Activated naive CD4-positive, alpha-beta T cell treated with anti-CD3 and anti-CD28 coated beads, Interleukin-2, amount 50 U/mL, for 16 hours (primary cell): Measurements from ENCODE around the gene SLC25A13.
"Not testable (repeated sequence)": the region's sequence is repeated elsewhere in the genome, so short reads cannot be mapped to it uniquely, and the experiment has no call there.

Experiments
- DNase-seq: peaks from one replicate; pipeline ENCODE4 v3.0.0-alpha.2; 2020

SLC25A13 gene

DNA sequence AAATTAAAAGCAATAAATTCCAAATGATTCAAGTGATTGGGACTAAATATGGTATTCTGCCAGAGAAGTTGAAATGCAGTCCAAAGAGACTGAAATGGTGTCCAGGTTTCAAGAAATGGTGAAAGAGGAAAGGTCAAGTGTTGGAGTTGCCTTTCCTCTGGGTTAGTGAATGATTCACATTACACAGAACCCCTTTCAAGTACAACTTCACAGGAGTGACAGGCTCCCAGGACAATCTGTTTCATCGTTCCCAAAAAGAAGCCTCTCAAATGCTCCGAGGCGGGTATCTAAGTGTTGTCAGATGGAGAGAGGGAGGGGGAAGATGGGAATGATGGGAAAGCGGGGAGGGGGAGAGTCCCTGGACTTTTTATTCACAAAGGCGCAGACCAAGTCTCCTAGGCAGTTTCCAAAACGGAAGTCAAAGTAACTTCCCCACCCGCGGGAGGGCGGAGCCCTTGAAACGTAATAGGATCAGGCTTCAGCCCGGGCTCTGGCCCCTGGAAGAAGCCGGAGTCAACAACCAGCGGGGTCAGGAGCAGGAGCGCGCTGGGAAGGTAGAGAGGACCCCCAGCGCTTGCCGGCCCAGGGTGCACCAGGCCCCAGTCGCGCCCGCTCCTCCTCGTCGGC lies 754 bp downstream of the SLC25A13 start:
- DNase-seq, result peak; percentile 64

DNA sequence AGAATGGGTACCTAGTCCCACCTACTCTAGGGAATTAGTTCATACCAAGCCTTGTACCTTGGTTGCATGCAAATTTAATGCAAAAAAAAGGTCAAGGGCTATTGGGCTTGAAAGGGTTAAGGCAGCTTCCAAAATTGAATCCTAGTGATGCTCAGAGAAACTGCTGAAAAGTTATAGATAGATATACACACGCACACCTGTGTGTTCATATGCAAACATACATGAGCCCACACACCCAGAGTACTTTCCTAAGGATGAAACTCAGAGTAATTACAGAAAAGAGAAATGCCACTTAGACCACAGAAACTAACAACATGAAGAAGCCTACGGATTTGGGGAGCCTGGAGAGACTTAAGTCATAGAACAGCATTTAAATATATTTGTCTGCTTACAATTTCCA lies 1.5 kb downstream of the SLC25A13 start:
- no peak for DNase-seq

DNA sequence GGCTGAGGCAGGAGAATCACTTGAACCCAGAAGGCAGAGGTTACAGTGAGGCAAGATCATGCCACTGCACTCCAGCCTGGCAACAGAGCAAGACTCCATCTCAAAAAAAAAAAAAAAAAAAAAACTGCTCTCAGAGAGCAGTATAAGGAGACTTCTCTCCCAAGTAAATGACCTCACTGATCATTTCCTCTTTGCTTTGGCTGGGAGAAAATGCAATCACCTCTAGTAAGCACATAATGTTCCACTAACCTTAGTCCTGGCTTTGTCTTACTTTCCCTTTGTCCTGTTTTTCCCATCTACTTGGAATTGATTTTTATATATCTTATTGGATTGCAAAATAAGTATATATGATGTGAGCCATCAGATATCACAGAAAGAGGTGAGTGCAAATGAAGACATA lies 2.5 kb downstream of the SLC25A13 start:
- DNase-seq, result no peak

DNA sequence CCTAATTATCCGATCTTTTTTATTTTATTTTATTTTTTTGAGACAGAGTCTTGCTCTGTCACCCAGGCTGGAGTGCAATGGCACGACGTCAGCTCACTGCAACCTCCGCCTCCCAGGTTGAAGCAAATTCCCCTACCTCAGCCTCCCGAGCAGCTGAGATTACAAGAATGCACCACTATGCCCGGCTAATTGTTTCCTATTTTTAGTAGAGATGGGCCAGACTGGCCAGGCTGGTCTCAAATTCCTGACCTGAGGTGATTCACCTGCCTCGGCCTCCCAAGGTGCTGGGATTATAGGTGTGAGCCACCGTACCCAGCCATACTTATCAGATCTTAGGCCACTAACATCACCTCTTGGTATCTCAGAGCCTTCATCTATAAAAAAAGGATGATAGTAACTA lies 4.9 kb downstream of the SLC25A13 start:
- DNase-seq, result no peak

DNA sequence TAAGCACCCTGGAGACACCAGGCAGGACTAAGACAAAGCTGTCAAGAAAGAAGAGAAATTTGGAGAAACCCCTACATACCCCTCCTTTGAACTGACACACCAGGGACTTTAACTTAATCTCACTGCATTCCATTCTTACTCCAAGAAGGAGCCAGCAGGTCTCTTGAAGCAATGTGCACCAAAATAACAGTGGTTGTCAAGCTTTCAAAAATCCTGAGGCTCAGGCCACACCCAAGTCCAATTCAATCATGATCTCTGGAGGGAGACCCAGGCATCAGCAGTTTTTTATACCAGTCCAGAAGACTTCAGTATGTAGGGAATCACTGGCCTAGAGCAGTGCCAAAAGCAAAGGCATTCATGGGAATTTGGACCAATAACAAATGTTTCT lies 6.8 kb downstream of the SLC25A13 start:
- no peak for DNase-seq

DNA sequence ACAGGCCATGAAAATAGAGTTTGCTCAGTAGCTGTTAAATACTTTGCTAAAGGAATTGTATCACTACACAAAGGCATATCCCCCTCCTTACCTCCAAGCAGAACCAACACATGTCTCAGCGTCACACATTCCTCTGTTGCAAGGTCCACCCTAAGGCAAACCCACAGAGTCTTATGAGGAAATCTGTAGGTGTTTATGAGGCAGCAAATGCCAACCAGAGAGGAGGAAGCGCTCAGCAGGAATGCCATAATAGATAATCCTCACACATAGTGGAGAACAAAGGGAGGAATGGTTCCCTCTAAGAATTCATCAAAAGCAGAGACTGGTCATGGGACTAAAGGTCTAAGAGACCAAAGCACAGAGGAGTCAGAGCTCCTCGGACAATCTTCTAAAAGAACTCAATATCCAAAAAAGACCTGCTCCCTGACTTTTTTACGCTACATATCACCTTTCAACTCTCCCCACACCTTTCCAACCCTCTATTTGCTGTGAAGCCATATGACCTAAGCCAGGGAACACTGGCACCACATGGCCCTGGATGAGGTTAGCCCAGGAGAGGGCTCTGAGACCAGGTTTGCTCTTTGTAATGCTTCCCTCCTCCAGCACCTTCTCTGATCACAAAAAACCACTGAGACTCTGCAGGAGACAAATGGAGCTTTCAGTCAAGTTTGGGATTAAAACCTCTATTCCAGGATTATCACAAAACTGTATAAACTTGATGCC lies 7.3 kb downstream of the SLC25A13 start:
- no peak for DNase-seq

DNA sequence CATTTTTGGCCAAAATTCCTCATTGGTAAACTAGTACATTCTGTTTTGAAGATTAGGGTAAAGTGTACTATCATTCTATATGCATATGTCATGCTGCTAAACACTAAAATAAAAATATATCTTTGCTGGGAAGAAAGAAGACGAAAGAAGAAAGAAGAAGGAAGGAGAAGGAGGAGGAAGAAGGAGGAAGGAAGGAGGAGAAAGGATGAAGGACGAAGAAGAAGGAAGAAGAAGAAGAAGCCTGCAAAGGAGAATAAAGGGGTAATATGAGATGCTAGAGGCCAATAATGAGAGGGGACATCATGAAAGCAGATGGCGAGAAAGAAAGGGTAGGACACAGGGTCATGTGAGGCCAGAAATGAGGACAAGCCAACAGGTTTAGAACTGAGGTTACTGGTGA lies 8.0 kb downstream of the SLC25A13 start:
- no peak for DNase-seq

DNA sequence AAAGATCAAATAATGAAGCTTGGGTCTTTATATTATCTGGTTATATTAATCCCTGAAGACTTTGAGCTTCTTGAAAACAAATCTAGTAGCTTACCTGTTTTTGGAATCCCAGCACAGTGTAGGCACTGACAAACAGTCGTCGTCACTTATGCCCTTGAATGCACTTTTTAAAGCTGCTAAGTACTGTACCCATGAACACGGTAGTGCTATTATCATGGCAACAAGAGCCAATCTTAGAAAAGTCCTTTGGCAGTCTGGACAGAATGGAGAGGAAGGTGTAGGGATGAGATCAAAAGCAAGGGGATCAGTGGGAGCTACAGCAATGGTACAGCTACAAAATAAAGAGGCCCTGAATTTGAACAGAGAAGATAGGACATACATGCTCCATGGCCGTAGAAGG lies 9.4 kb downstream of the SLC25A13 start:
- no peak for DNase-seq

DNA sequence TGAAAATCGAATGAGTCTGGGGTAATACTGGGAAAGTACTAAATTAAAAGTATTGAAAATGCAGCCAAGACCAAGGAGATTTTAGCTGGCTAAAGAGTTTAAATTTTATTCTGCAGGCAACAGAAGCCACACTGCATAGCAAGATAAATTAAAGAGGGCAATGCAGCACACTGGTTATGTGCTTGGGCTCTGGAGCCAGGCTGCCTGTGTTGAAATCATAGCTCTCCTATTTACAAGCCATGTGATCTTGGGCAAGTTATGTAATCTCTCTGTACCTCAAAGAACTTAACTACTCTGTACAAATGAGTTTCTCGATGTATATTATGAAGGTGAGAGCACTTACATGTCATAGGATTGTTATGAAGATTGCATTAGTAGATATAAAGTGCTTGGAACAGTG lies 9.9 kb downstream of the SLC25A13 start:
- no peak for DNase-seq

DNA sequence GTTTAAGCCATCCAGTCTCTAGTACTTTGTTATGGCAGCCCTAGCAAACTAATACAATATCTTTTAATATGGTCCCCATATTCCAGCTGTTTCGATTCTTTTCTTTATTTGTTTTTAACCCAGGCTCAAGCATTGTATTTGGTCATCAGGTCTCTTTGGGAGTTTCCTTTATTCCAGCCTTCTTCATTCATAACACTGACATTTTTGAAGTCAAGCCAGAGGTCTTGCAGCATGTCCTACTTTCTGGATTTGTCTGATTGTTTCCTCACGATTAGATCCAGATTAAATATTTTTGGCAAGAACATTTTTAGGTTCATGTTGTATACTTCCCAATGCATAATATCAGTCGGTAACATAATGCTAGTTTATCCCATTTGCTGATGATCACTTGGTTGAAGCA lies 11.8 kb downstream of the SLC25A13 start:
- DNase-seq, result no peak

DNA sequence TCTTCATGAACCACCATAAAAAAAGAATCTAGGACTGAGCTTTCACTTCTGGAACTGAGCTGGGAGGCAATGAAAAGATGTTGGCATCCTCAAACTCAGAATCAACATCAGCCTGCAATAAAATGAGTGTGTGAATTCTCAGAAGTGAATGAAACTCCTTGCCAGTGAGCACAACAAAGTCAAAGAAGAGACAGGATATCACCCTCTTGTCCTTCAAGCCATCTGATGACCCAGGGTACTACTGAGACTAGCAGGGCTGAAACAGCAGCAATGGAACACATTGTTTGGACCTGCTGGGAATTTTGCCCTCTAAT lies 13.0 kb downstream of the SLC25A13 start:
- DNase-seq, result no peak

DNA sequence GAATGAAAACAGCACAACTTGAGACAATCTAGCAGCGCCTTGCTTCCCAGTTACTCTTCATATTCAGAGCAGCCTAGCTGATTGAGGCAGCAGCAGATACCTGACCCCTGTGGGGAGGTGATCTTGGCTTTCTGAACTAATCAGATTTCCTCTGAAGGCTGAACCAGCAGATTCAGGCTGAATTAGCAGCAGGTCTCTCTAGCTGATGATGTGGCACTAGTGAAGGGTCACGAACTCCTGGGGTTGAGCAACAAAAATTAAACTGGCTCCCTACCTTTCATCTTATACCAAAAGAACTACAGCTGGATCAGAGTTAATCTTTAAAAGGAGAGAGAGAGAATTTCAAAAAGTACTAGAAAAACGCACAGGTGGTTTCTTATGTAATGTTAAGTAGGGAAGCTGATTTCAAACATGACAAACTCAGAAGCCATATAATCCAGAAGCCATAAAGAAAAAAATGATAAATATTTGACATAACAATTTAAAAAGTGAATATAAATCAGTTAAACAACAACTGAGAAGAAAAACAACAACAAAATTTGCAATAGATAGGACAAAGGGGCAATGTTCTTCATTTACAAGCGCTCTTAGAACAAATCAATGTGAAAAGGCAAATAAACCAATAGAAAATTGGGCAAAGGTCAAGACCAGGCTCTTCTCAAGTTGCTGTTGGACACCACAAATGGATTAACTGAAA lies 13.5 kb downstream of the SLC25A13 start:
- DNase-seq, result no peak

DNA sequence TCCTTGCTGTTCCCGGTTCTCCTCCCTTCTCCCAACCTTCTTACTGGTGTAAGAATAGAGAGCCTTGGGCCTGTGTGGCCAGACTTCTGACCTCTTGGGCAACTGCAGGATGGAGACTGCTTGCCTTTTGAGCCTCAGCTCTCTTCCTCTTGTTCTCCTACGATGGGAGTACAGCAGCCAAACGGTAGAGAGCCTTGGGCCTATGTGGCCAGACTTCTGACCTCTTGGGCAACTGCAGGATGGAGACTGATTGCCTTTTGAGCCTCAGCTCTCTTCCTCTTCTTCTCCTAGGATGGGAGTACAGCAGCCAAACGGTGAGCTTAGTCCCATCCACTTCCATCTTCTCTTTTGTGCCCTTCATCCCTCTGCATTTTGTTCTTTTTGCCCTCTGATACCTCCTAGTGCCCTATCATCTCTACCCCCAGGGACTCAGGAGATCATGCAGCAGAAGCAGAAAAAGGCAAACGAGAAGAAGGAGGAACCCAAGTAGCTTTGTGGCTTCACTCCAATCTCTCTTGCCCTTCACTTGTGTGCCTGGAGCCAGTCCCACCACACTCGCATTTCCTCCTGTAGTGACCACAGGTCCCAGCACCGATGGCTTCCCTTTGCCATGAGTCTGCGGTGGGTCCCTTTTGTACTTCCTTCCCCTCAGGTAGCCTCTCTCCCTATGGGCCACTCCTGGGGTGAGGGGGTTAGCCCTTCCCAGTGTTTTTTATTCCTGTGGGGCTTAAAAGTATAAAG lies 15.3 kb downstream of the SLC25A13 start:
- no peak for DNase-seq

DNA sequence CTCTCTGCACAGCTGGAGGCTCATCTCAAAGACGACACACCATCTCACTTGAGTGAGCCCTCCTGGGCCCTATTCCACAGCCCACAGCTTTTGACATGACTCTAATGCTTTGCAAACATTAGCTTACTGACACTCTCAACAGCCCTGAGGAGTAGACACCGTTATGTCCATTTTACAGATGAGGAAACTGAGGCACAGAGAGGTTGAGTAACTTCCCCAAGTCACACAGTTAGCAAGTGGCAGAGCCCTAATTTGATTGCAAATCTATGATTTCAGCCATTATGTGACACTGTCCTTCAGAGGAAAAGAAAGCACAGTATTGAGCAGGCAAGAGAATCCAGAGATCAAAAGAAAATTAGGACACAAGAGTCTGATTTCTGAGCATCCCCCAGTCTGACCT lies 16.0 kb downstream of the SLC25A13 start:
- DNase-seq, result no peak

DNA sequence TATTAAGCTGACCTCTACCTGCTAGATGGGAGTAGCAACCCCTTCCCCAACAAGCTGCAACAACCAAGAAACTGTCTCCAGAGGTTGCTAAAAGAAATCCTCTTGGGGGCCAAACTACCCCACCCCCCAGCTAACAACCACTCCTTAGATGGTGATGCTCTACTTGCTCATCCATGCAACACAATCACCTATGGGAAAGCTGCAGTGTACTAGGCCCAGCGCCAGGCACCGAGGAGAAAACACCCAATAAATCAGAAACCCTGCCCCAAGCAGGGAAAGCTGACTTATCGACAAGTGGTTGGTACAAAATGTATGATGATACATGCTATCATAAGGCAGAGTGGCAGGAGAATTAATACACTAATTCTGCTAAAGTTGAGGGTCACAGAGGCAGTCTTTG lies 17.3 kb downstream of the SLC25A13 start:
- DNase-seq, result no peak

DNA sequence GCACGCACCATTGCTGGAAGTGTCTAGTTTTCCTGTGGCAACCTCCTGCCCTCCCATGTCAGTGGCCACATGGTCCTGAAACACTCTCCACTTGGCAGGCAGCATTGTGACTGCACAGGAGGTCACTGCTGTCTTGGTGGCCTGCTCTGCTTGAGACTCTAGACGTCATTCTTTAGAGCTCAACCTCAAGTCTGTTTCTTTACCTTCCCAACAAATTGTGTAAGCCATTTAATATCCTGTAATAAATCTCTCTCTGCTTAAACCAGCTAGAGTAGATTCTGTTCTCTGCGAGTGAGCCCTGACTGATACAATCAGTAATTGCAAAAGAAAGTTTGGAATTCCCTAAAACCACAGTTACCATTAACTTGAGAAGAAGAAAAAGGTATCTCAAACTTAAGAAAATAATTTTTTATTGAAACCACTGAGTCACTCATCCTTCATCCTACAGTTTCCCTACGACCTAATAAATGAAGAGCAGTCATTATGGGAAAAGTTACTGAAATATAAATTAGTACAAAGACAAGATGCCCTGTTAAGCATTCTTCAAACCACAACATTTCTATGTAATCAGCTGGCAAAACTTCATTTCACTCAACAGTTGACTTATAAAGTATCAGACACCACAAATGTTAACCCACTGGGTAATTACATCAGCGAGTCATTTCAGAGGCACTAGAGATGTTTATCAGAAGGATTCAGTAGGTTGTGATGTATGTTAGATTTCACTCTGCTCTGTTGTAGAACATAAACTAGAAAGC lies 18.0 kb downstream of the SLC25A13 start:
- DNase-seq, result no peak

DNA sequence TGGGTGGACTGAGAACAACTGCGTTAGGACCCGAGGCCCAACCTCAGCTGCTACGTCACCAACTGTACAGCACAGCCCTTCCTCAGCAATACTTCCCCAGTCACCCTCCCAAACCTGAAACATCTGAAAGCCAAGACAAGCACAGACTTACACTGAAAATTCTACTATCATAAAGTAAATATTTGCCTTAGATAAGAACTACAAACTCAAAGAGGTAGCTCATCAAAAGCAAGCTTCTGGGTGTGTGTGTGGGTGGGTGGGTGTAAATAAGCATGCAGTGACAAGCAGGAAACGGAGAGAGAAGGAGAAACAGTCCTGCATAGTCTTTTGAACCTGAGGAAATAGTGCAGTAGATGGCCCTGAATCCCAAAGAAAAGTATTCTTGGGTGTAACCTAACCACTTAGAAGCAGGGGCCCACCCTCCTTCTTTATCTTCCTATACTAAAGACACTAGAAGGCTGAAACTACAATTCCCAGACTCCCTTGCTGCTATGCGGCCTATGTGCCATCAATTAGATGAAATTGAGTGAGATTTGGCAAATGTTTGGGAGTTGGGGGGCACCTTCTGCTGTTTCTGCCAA lies 18.7 kb downstream of the SLC25A13 start:
- no peak for DNase-seq

DNA sequence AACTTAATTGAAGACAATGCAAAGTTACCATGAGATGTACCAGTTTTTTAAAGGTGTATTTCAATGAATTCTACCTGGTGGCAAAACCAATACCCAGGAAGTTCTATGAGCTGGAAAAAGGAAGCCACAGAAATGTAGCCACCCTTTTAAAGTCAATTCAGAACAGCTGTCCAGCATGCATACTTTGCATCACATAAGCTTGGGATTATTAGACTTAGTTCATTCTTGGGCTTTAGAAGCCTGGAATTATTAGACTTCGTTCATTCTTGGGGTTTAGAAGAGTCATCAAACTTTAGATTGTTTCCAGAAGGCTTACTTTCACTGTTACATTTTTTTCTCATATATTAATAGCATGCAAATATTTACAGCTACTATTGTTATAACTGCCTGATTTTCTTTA lies 20.9 kb downstream of the SLC25A13 start:
- no peak for DNase-seq

DNA sequence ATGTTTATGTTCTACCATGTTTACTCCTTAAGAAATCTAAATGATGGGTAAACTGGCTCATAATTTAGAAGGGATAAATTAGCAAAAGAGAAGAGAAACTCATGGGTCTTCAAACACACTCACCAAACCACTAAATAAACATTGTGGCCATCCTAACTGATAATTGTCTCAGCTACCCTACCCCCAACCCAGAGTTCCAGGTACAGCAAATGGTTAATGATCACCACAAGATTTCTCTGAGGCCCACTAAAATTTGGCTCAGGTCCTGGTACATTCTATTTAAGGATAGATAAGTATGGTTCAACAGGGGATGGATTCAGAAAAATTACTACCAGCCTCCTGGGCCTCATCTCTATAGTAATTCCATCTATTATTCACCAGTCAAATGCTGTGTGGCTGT lies 21.4 kb downstream of the SLC25A13 start:
- DNase-seq, result no peak

DNA sequence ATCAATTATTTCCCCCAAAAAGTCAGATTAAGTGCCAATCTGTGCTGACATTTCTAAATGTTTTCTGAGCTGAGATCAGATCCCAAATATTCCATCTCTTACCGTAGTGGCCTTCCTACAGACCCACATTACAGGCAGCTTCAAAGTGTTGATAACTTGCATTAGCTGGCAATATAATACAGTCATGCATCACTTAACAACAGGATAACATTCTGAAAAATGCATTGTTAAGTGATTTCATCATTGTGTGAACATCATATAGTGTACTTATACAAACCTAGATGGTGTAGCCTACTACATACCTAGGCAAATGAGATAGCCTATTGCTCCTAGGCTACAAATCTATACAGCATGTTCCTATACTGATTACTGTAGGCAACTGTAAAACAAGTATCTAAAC lies 22.4 kb downstream of the SLC25A13 start:
- no peak for DNase-seq

DNA sequence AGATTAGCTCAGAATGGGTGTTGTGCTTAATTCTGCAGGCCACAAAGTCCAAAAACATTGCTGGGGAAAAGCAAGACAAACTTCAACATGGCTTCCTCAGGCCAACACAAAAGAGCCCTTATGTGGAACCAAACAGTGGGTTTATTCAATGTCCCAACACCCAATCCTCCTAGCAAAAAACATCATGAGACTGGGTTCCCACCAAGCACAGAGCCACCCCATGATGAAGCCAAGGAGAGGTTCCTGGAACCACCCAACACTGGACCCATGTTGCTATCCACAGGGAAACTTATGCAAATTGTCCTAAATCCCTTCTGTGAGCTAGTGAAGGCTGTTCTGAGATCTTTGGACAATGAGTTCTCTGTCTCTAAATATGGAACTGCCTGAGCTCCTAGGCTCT lies 24.0 kb downstream of the SLC25A13 start:
- DNase-seq, result no peak

DNA sequence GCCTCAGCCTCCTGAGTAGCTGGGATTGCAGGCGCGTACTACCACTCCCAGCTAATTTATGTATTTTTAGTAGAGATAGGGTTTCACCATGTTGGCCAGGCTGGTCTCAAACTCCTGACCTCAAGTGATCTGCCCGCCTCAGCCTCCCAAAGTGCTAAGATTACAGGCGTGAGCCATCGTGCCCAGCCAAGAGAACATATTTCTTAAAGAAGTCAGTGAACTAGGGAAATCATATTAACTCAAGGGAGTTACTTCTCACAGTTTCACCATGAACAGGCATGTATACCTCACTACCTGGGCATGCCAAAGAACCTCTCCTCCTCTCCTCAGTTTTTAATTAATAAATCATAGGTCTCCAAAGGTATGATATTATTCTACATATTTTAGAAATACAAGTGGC lies 24.5 kb downstream of the SLC25A13 start:
- DNase-seq, result not testable (repeated sequence)

DNA sequence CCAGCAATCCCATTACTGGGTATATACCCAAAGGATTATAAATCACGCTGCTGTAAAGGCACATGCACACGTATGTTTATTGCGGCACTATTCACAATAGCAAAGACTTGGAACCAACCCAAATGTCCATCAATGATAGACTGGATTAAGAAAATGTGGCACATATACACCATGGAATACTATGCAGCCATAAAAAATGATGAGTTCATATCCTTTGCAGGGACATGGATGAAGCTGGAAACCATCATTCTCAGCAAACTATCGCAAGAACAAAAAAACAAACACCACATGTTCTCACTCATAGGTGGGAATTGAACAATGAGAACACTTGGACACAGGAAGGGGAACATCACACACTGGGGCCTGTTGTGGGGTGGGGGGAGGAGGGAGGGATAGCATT lies 28.0 kb downstream of the SLC25A13 start:
- DNase-seq, result not testable (repeated sequence)
